ENCODE measurements around the gene KIDINS220. TPM values are rescaled to one million over a fixed set of nuclear protein-coding genes. Genes with fewer than 3 reads are reported as not detected.

Gene KIDINS220
- total and polyA plus RNA-seq, 8 donors = 60.5 to 113 (median 95.0) TPM

DNA sequence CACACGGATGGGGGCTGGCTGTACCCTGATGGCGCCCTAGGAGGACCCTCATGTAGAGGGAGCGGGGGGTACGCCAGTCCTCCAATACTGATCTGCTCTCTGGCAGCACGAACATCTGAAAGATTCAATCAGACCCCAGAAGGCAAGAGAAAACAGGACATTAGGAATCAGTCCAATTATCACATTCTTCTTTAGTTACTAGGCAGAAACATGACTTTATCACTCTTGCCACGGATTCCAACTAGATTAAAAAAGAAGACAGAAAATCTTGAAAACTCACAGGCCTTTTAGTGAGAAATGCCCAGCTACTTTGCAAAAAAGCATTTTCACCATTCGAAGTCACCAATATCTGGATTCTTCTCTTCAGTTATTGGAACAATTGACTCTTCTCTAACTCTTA lies 87.2 kb downstream of the KIDINS220 start:
- Histone ChIP-seq H3K36me3 (peaks cover 0 to 56% of the 10 kb centered on the region in 2 donors), H3K9me3 (no peaks in the 10 kb centered on the region), H3K27ac (no peak overlapping the region), H3K4me3 (no peak overlapping the region), H3K4me1 (no peaks in the 10 kb centered on the region), H3K27me3 (no peaks in the 10 kb centered on the region)
- DNase-seq (no peak), ATAC-seq (no peak)
- TF ChIP-seq, protein P1, sequence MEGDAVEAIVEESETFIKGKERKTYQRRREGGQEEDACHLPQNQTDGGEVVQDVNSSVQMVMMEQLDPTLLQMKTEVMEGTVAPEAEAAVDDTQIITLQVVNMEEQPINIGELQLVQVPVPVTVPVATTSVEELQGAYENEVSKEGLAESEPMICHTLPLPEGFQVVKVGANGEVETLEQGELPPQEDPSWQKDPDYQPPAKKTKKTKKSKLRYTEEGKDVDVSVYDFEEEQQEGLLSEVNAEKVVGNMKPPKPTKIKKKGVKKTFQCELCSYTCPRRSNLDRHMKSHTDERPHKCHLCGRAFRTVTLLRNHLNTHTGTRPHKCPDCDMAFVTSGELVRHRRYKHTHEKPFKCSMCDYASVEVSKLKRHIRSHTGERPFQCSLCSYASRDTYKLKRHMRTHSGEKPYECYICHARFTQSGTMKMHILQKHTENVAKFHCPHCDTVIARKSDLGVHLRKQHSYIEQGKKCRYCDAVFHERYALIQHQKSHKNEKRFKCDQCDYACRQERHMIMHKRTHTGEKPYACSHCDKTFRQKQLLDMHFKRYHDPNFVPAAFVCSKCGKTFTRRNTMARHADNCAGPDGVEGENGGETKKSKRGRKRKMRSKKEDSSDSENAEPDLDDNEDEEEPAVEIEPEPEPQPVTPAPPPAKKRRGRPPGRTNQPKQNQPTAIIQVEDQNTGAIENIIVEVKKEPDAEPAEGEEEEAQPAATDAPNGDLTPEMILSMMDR (IDR thresholded peaks at IDR 0.05) = no peak
- intact Hi-C loops (cut with DNase I) = no loop called here

DNA sequence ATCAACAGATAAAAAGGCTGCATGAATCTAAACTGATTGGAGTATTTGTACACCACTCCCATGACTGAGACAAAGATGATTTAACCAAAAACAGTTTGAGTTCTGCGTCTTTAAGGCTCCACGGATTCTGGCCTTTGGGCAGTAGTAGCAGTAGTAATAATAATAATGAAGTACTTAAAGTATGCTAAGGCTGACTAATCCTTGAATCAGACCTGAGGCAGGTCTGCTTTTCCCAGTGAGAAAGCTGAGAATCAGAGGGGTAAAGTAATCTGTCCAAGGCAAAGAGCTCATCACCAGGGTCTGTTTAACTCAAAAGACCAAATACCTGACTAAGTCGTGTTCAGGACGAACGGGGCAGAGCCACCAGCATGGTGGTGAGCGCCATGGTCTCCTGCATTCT lies 94.2 kb downstream of the KIDINS220 start:
- Histone ChIP-seq H3K4me1 (no peaks in the 10 kb centered on the region), H3K9me3 (no peaks in the 10 kb centered on the region), H3K27ac (no peak overlapping the region), H3K36me3 (peaks cover 0 to 69% of the 10 kb centered on the region in 2 donors), H3K27me3 (no peaks in the 10 kb centered on the region), H3K4me3 (no peak overlapping the region)
- intact Hi-C loops (cut with DNase I) = no loop called here
- DNase-seq (no peak), ATAC-seq (no peak)
- TF ChIP-seq, protein P1 (IDR thresholded peaks at IDR 0.05) = no peak

GRCh38 chr2:8740136-8740535 lies 97.3 kb downstream of the KIDINS220 start:
- DNase-seq = no peak
- ATAC-seq = no peak
- Histone ChIP-seq H3K27ac (no peak overlapping the region), H3K4me1 (no peaks in the 10 kb centered on the region), H3K36me3 (peaks cover 0 to 68% of the 10 kb centered on the region in 2 donors), H3K9me3 (no peaks in the 10 kb centered on the region), H3K4me3 (no peak overlapping the region), H3K27me3 (no peaks in the 10 kb centered on the region)
- TF ChIP-seq, protein P1 (IDR thresholded peaks at IDR 0.05) = no peak
- intact Hi-C loops (cut with DNase I) = no loop called here

DNA sequence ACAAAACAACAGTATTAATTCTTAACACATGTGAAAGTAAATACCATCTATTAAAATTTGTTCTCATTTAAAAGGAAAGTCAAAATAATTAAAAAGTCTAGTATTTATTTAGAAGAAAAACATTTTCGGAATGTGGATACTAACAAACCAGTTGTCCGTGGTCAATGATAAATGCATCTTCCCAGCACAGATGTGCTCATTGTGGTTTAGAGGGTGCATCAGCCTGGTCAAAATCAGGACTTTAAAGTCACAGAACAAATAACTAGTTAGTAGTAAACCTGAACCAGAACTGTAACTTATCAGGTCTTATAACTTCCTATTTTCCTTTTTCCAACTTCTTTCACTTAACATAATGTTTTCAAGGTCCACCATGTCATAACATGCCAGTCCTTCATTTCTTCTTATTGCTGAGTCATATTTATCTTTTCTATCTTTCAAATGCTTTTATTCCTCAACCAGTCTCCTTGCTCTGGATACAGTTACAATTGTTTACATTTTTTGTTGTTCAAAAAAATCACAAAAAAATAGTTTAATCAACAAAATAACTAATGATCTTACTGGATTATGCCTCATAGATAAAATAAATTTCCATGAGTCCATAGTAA lies 99.7 kb downstream of the KIDINS220 start:
- H3K9me3 ChIP-seq = no peaks in the 10 kb centered on the region
- no peak overlapping the region for H3K4me3 ChIP-seq
- no peak for ATAC-seq
- no peaks in the 10 kb centered on the region for H3K27me3 ChIP-seq
- peaks cover 0 to 73% of the 10 kb centered on the region in 2 donors for H3K36me3 ChIP-seq
- TF ChIP-seq, protein P1 (IDR thresholded peaks at IDR 0.05) = no peak
- intact Hi-C loops (cut with DNase I) = no loop called here
- DNase-seq = no peak
- no peak overlapping the region for H3K27ac ChIP-seq
- no peaks in the 10 kb centered on the region for H3K4me1 ChIP-seq

- intact Hi-C loops (cut with DNase I) = no loop called here
- Histone ChIP-seq H3K4me1 (no peaks in the 10 kb centered on the region), H3K36me3 (peaks cover 0 to 94% of the 10 kb centered on the region in 2 donors), H3K4me3 (no peak overlapping the region), H3K27me3 (no peaks in the 10 kb centered on the region), H3K27ac (no peak overlapping the region), H3K9me3 (no peaks in the 10 kb centered on the region)
- ATAC-seq (no peak), DNase-seq (no peak)
- TF ChIP-seq, protein P1 (IDR thresholded peaks at IDR 0.05) = no peak
Measured at GRCh38 chr2:8732601-8733000, 104.8 kb downstream of the KIDINS220 start.

Measured in left lung (tissue), 10 donors.